PC-3 (cell line): Measurements from ENCODE around the gene RCOR2. TPM values are rescaled to one million over a fixed set of nuclear protein-coding genes. Genes with fewer than 3 reads are reported as not detected.

Experiments used
- ATAC-seq: fragments of 200-7000 bp; cut with Tn5 transposase; 2 replicates; pipeline ENCODE4 v1.9.1; 2020; ENCODE audit warnings: mild to moderate bottlenecking, moderate library complexity
- BruUV-seq: library from RNA; stranded (reverse); fragments of 400-500 nt; replicated peaks from 2 replicates; lab custom pipeline; 2021; lab: Mats Ljungman, UMichigan
- CTCF ChIA-PET: fragments of 300-600 bp; sonication (Branson Sonifier 250); formaldehyde crosslinking; loops from one replicate; lab custom pipeline; 2022; ENCODE audit warnings: antibody characterized with exemption; lab: Charles Lee
- POLR2A ChIA-PET: fragments of 300-600 bp; sonication (Branson Sonifier 250); formaldehyde crosslinking; loops from one replicate; lab custom pipeline; 2022; ENCODE audit warnings: antibody characterized with exemption; ENCODE audit not compliant: unreplicated experiment; lab: Charles Lee
- DNase-seq: peaks from one replicate; pipeline ENCODE4 v3.0.0-alpha.2; 2015
- H2AFZ ChIP-seq: fragments of 300-600 bp; sonication (generic); 2 replicates; pipeline ENCODE4 v1.6.0; 2016; ENCODE audit warnings: antibody characterized with exemption, low read length
- H3F3A ChIP-seq: fragments of 300-600 bp; sonication (generic); one replicate; pipeline ENCODE4 v1.6.0; 2017; ENCODE audit warnings: antibody characterized with exemption, low read length, control low read depth, mild to moderate bottlenecking; ENCODE audit not compliant: unreplicated experiment
- H3K27ac ChIP-seq: fragments of 300-600 bp; sonication (generic); 2 replicates; pipeline ENCODE4 v1.5.1; 2016; ENCODE audit warnings: mild to moderate bottlenecking, low read length
- H3K27me3 ChIP-seq: fragments of 300-600 bp; sonication (generic); 2 replicates; pipeline ENCODE4 v1.6.1; 2016; ENCODE audit warnings: low read length, mixed read lengths
- H3K36me3 ChIP-seq: fragments of 300-600 bp; sonication (generic); 2 replicates; pipeline ENCODE4 v1.6.1; 2016; ENCODE audit warnings: low read depth, mixed run types, low read length, mixed read lengths
- H3K4me1 ChIP-seq: fragments of 300-600 bp; sonication (generic); 2 replicates; pipeline ENCODE4 v1.5.1; 2016; ENCODE audit warnings: low read length; ENCODE audit not compliant: insufficient read depth
- H3K4me2 ChIP-seq: fragments of 300-600 bp; sonication (generic); 2 replicates; pipeline ENCODE4 v1.6.0; 2016; ENCODE audit warnings: low read length
- H3K4me3 ChIP-seq: fragments of 300-600 bp; sonication (generic); 2 replicates; pipeline ENCODE4 v1.5.1; 2016; ENCODE audit warnings: mild to moderate bottlenecking, low read length, mixed read lengths
- H3K79me2 ChIP-seq: fragments of 300-600 bp; sonication (generic); 2 replicates; pipeline ENCODE4 v1.6.1; 2017; ENCODE audit warnings: low read length, mixed read lengths
- H3K9ac ChIP-seq: fragments of 300-600 bp; sonication (generic); 2 replicates; pipeline ENCODE4 v1.6.0; 2016; ENCODE audit warnings: mild to moderate bottlenecking, low read length
- H3K9me2 ChIP-seq: fragments of 300-600 bp; sonication (generic); replicated peaks from 2 replicates; pipeline ENCODE4 v1.6.1; 2016; ENCODE audit warnings: mixed run types, low read length, mixed read lengths
- H3K9me3 ChIP-seq: fragments of 300-600 bp; sonication (generic); 2 replicates; pipeline ENCODE4 v1.6.1; 2016; ENCODE audit warnings: low read length, mixed read lengths
- H4K20me1 ChIP-seq: fragments of 300-600 bp; sonication (generic); 2 replicates; pipeline ENCODE4 v1.6.1; 2016; ENCODE audit warnings: low read length, mixed read lengths
- CTCF ChIP-seq: fragments of 300-600 bp; sonication (generic); conservative IDR thresholded peaks from 2 replicates; pipeline ENCODE4 v1.5.1; 2017; ENCODE audit warnings: antibody characterized with exemption, low read depth, mild to moderate bottlenecking, low read length
- EZH2 ChIP-seq: fragments of 300-600 bp; sonication (generic); IDR thresholded peaks from one replicate; pipeline ENCODE4 v1.6.1; 2017; ENCODE audit warnings: antibody characterized with exemption, mild to moderate bottlenecking, low read length; ENCODE audit not compliant: unreplicated experiment
- EZH2phosphoT487 ChIP-seq: fragments of 300-600 bp; sonication (generic); IDR thresholded peaks from 2 replicates; pipeline ENCODE4 v1.6.1; 2018; ENCODE audit warnings: mild to moderate bottlenecking, antibody characterized with exemption, low read length, borderline replicate concordance
- intact Hi-C: fragments of 100-400 bp; cut with micrococcal nuclease; formaldehyde crosslinking; loops from 2 replicates; pipeline ENCODE4 v1.9.0; 2023
- total RNA-seq: library from RNA; depleted of rRNA; stranded (reverse); fragments of >200 nt; gene quantifications from 2 replicates; pipeline ENCODE4 v1.2.3, GENCODE V29; 2014

RCOR2 gene
- total RNA-seq, 1 experiment from 2014 or later = 1.4 TPM

- no peak for TF ChIP-seq EZH2phosphoT487
- no peak for TF ChIP-seq EZH2
- TF ChIP-seq CTCF = no peak
- Histone ChIP-seq H3K4me2 (no peak overlapping the region), H3K9me2 (no peaks in the 10 kb centered on the region), H3K9ac (no peak overlapping the region), H3K4me3 (no peak overlapping the region), H3K27me3 (no peaks in the 10 kb centered on the region), H3K36me3 (peaks cover 5% of the 10 kb centered on the region), H2AFZ (no peak overlapping the region), H3K4me1 (peaks cover 23% of the 10 kb centered on the region), H3K9me3 (no peaks in the 10 kb centered on the region), H3K27ac (no peak overlapping the region), H3K79me2 (peaks cover 91% of the 10 kb centered on the region), H4K20me1 (peaks cover 27% of the 10 kb centered on the region), H3F3A (no peaks in the 10 kb centered on the region)
- DNase-seq = no peak
- intact Hi-C loops = no loop called here
- CTCF ChIA-PET = interaction anchor here (0.6 kb wide), 1 partner anchor 958 kb away, joined by 14 read pairs; no protein-coding TSS in a partner anchor
- no peak for ATAC-seq
- POLR2A ChIA-PET = no interaction called here
- no TSS peak for BruUV-seq
These were observed 39.2 kb downstream of the RCOR2 start for GRCh38 chr11:63877658-63878241.

GRCh38 chr11:63876616-63877015, 40.3 kb downstream of the RCOR2 start:
- Histone ChIP-seq H3K27ac (no peak overlapping the region), H3K9ac (no peak overlapping the region), H3K36me3 (peaks cover 5% of the 10 kb centered on the region), H3K9me3 (no peaks in the 10 kb centered on the region), H2AFZ (no peak overlapping the region), H3K4me3 (no peak overlapping the region), H3K27me3 (no peaks in the 10 kb centered on the region), H3F3A (no peaks in the 10 kb centered on the region), H3K4me2 (no peak overlapping the region), H4K20me1 (peaks cover 27% of the 10 kb centered on the region), H3K9me2 (no peaks in the 10 kb centered on the region), H3K4me1 (peaks cover 31% of the 10 kb centered on the region), H3K79me2 (peaks cover 88% of the 10 kb centered on the region)
- BruUV-seq = no TSS peak
- ChIA-PET POLR2A (no interaction called here), CTCF (interaction anchor here (1.2 kb wide), 1 partner anchor 39 kb away, joined by 4 read pairs; no protein-coding TSS in a partner anchor)
- TF ChIP-seq EZH2phosphoT487 = no peak
- no peak for TF ChIP-seq EZH2
- no peak for TF ChIP-seq CTCF
- intact Hi-C loops = no loop called here
- ATAC-seq (no peak), DNase-seq (no peak)

GRCh38 chr11:63875506-63876065, 41.4 kb downstream of the RCOR2 start:
- Histone ChIP-seq H3K9ac (no peak overlapping the region), H3K4me2 (no peak overlapping the region), H3K27me3 (no peaks in the 10 kb centered on the region), H3K4me1 (peaks cover 41% of the 10 kb centered on the region), H4K20me1 (peaks cover 28% of the 10 kb centered on the region), H3K9me3 (no peaks in the 10 kb centered on the region), H2AFZ (no peak overlapping the region), H3K36me3 (peaks cover 5% of the 10 kb centered on the region), H3K79me2 (peaks cover 84% of the 10 kb centered on the region), H3K9me2 (no peaks in the 10 kb centered on the region), H3K4me3 (no peak overlapping the region), H3F3A (no peaks in the 10 kb centered on the region), H3K27ac (no peak overlapping the region)
- DNase-seq (no peak), ATAC-seq (no peak)
- ChIA-PET POLR2A (no interaction called here), CTCF (interaction anchor here (0.6 to 1.2 kb wide), 2 partner anchors 37 to 59 kb away, joined by 3 to 4 read pairs; no protein-coding TSS in a partner anchor)
- no peak for TF ChIP-seq CTCF
- TF ChIP-seq EZH2 = no peak
- no peak for TF ChIP-seq EZH2phosphoT487
- no TSS peak for BruUV-seq
- intact Hi-C loops = no loop called here
